Activated naive CD8-positive, alpha-beta T cell treated with anti-CD3 and anti-CD28 coated beads, Interleukin-2, amount 50 U/mL, for 16 hours (primary cell): ENCODE measurements around the gene ANKIB1.

Experiments
- DNase-seq: peaks from one replicate; pipeline ENCODE4 v3.0.0-alpha.2; 2020; ENCODE audit warnings: low read depth, low spot score

ANKIB1 gene

GRCh38 chr7:92448205-92448747 lies 202.5 kb downstream of the ANKIB1 start:
- peak; percentile 7 for DNase-seq
